Astrocyte (in vitro differentiated cells and primary cell): Measurements from ENCODE around the gene DNAH14. TPM values are rescaled to one million over a fixed set of nuclear protein-coding genes. Genes with fewer than 3 reads are reported as not detected.

Source experiments
- DNase-seq: peaks from one replicate; pipeline ENCODE4 v3.0.0-alpha.2; 2010; ENCODE audit warnings: low read depth
- FAIRE-seq: peaks from 2 replicates; lab custom pipeline; 2011; peaks lifted over from hg19 to GRCh38; lab: Jason Lieb, UNC
- H2AFZ ChIP-seq: 2 replicates; pipeline ENCODE4 v1.6.0; 2012; ENCODE audit warnings: low read depth, low read length, inconsistent platforms
- H3K27ac ChIP-seq: 2 replicates; pipeline ENCODE4 v1.5.1; 2011; ENCODE audit warnings: low read depth, low read length, inconsistent platforms
- H3K27me3 ChIP-seq: 2 replicates; pipeline ENCODE4 v1.6.0; 2011; ENCODE audit warnings: low read length, inconsistent platforms; ENCODE audit not compliant: insufficient read depth
- H3K36me3 ChIP-seq: 2 replicates; pipeline ENCODE4 v1.5.1; 2011; ENCODE audit warnings: low read length, inconsistent platforms; ENCODE audit not compliant: insufficient read depth
- H3K4me1 ChIP-seq: 2 replicates; pipeline ENCODE4 v1.5.1; 2011; ENCODE audit warnings: low read length, inconsistent platforms; ENCODE audit not compliant: insufficient read depth
- H3K4me2 ChIP-seq: 2 replicates; pipeline ENCODE4 v1.6.0; 2012; ENCODE audit warnings: low read length, inconsistent platforms
- H3K4me3 ChIP-seq: 2 replicates; pipeline ENCODE4 v1.5.1; 2011; ENCODE audit warnings: low read depth, mild to moderate bottlenecking, low read length, inconsistent platforms; ENCODE audit not compliant: insufficient read depth
- H3K79me2 ChIP-seq: 2 replicates; pipeline ENCODE4 v1.6.0; 2012; ENCODE audit warnings: mild to moderate bottlenecking, low read length, inconsistent platforms; ENCODE audit not compliant: insufficient read depth
- H3K9ac ChIP-seq: 2 replicates; pipeline ENCODE4 v1.6.0; 2012; ENCODE audit warnings: mild to moderate bottlenecking, low read length, inconsistent platforms
- H3K9me3 ChIP-seq: 2 replicates; pipeline ENCODE4 v1.5.1; 2012; ENCODE audit warnings: low read depth, mild to moderate bottlenecking, low read length, inconsistent platforms; ENCODE audit not compliant: insufficient read depth
- H4K20me1 ChIP-seq: 2 replicates; pipeline ENCODE4 v1.6.0; 2012; ENCODE audit warnings: low read length, inconsistent platforms; ENCODE audit not compliant: insufficient read depth
- H3K27ac Mint-ChIP-seq: one replicate; pipeline ENCODE4 v1.8.0; 2021; ENCODE audit warnings: mild to moderate bottlenecking, mixed read lengths; ENCODE audit not compliant: unreplicated experiment
- H3K27me3 Mint-ChIP-seq: one replicate; pipeline ENCODE4 v1.8.0; 2021; ENCODE audit warnings: low read depth, mixed read lengths; ENCODE audit not compliant: unreplicated experiment
- H3K36me3 Mint-ChIP-seq: one replicate; pipeline ENCODE4 v1.8.0; 2021; ENCODE audit warnings: low read depth, mixed read lengths; ENCODE audit not compliant: unreplicated experiment
- H3K4me1 Mint-ChIP-seq: one replicate; pipeline ENCODE4 v1.8.0; 2021; ENCODE audit warnings: low read depth, mixed read lengths; ENCODE audit not compliant: unreplicated experiment
- H3K4me3 Mint-ChIP-seq: one replicate; pipeline ENCODE4 v1.8.0; 2021; ENCODE audit warnings: mild to moderate bottlenecking, moderate library complexity, mixed read lengths; ENCODE audit not compliant: unreplicated experiment
- H3K9me3 Mint-ChIP-seq: one replicate; pipeline ENCODE4 v1.8.0; 2021; ENCODE audit warnings: mild to moderate bottlenecking, mixed read lengths; ENCODE audit not compliant: unreplicated experiment
- EZH2 ChIP-seq: IDR thresholded peaks from 2 replicates; pipeline ENCODE4 v1.6.1; 2012; ENCODE audit warnings: mild to moderate bottlenecking, low read length, inconsistent platforms; ENCODE audit not compliant: insufficient read depth
- total RNA-seq: library from RNA; stranded (reverse); gene quantifications from 2 replicates; pipeline ENCODE4 v1.2.1, GENCODE V29; 2021
- TF ChIP-seq, protein P1 (sequence below): IDR thresholded peaks from 2 replicates; pipeline ENCODE4 v1.5.1; 2011; ENCODE audit warnings: low read depth, mild to moderate bottlenecking, inconsistent platforms, low read length, moderate library complexity; ENCODE audit not compliant: insufficient read depth

The DNAH14 gene
- total RNA-seq, 1 donor from 2014 or later, result 21.2 TPM

DNA sequence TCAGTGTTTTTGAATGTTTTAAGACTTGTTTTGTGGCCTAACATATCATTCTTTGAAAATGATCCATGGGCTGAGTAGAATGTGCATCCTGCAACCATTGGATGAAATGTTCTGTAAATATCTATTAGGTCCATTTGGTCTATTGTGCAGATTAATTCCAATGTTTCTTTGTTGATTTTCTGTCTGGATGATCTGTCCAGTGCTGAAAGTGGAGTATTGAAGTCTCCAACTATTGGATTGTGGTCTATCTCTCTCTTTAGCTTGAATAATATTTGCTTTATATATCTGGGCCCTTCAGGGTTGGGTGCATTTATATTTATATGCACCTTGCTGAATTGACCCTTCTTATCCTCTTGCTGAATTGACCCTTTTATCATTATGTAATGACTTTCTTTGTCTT is 181.5 kb downstream of the DNAH14 start:
- Histone ChIP-seq H3K36me3 (no peaks in the 10 kb centered on the region), H3K9ac (no peak overlapping the region), H3K79me2 (no peaks in the 10 kb centered on the region), H3K27ac (no peak overlapping the region), H3K27me3 (no peaks in the 10 kb centered on the region), H4K20me1 (no peaks in the 10 kb centered on the region), H3K9me3 (no peaks in the 10 kb centered on the region), H2AFZ (no peak overlapping the region), H3K4me3 (no peak overlapping the region), H3K4me1 (no peaks in the 10 kb centered on the region), H3K4me2 (no peak overlapping the region)
- FAIRE-seq, result no peak
- Mint-ChIP-seq H3K27me3 (no peaks in the 10 kb centered on the region), H3K27ac (no peak overlapping the region), H3K9me3 (peaks cover 9% of the 10 kb centered on the region), H3K36me3 (peaks cover 5% of the 10 kb centered on the region), H3K4me3 (no peak overlapping the region), H3K4me1 (peaks cover 6% of the 10 kb centered on the region)
- TF ChIP-seq EZH2, result no peak
- TF ChIP-seq, protein P1, sequence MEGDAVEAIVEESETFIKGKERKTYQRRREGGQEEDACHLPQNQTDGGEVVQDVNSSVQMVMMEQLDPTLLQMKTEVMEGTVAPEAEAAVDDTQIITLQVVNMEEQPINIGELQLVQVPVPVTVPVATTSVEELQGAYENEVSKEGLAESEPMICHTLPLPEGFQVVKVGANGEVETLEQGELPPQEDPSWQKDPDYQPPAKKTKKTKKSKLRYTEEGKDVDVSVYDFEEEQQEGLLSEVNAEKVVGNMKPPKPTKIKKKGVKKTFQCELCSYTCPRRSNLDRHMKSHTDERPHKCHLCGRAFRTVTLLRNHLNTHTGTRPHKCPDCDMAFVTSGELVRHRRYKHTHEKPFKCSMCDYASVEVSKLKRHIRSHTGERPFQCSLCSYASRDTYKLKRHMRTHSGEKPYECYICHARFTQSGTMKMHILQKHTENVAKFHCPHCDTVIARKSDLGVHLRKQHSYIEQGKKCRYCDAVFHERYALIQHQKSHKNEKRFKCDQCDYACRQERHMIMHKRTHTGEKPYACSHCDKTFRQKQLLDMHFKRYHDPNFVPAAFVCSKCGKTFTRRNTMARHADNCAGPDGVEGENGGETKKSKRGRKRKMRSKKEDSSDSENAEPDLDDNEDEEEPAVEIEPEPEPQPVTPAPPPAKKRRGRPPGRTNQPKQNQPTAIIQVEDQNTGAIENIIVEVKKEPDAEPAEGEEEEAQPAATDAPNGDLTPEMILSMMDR, result no peak
- DNase-seq, result no peak

DNA sequence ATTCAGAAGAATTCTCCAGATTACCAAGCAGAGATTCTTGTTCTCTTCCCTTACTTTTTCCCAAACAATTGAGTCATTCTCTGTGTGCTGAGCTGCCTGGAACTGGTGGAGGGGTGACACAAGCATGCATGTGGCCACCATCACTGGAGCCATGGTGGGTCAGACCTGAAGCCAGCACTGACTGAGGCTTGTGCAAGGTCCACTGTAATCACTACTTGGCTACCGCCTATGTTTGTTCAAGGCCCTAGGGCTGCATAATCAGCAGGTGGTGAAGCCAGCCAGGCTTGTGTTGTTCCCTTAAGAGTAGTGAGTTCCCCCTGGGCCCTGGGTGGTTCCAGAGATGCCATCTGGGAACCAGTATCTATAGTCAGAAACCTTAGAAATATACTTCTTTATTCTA is 183.8 kb downstream of the DNAH14 start:
- Mint-ChIP-seq H3K4me1 (peaks cover 6% of the 10 kb centered on the region), H3K27me3 (no peaks in the 10 kb centered on the region), H3K4me3 (no peak overlapping the region), H3K27ac (no peak overlapping the region), H3K9me3 (no peaks in the 10 kb centered on the region), H3K36me3 (peaks cover 2% of the 10 kb centered on the region)
- Histone ChIP-seq H3K79me2 (no peaks in the 10 kb centered on the region), H3K27me3 (no peaks in the 10 kb centered on the region), H4K20me1 (no peaks in the 10 kb centered on the region), H3K9me3 (no peaks in the 10 kb centered on the region), H2AFZ (no peak overlapping the region), H3K4me2 (no peak overlapping the region), H3K36me3 (no peaks in the 10 kb centered on the region), H3K9ac (no peak overlapping the region), H3K4me3 (no peak overlapping the region), H3K27ac (no peak overlapping the region), H3K4me1 (no peaks in the 10 kb centered on the region)
- no peak for DNase-seq
- no peak for FAIRE-seq
- TF ChIP-seq EZH2, result no peak
- TF ChIP-seq, protein P1, result no peak

DNA sequence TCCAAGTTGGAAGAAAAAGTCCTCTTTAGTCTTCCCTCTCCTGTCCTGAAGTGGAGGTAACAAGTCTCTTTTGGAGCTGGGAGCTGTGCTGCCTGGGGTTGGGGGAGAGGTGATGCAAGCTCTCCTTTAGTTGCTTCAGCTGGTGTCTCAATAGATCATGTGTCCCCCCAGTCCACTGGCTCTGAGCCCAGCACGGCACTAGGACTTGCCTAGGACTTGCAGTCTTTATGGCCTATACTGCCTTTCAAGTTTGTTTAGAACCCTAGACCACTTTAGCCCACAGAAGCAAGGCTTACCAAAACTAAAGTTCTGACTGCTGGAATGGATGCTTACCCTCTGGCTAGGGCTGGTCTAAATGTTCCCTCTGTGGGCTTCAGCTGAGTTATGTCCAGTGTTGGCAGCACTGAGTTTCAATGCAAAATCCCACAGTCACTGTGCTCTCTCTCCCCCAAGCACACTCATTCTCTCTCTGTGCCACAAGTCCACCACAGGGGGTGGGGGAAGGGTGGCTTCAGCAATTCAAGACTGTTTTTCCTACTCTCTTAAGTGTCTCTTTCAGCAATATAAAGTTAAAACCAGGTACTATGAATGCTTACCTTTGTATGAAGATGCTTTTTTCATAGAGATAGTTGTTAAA is 185.0 kb downstream of the DNAH14 start:
- no peaks in the 10 kb centered on the region for H3K27me3 ChIP-seq
- no peak for TF ChIP-seq EZH2
- TF ChIP-seq, protein P1, result no peak
- no peaks in the 10 kb centered on the region for H3K9me3 ChIP-seq
- H3K27me3 Mint-ChIP-seq, result no peaks in the 10 kb centered on the region
- H3K36me3 Mint-ChIP-seq, result peaks cover 2% of the 10 kb centered on the region
- no peak for FAIRE-seq
- H3K4me3 ChIP-seq, result no peak overlapping the region
- no peaks in the 10 kb centered on the region for H3K79me2 ChIP-seq
- H3K36me3 ChIP-seq, result no peaks in the 10 kb centered on the region
- peak overlapping the region; percentile 21 for H3K27ac Mint-ChIP-seq
- no peak for DNase-seq
- no peak overlapping the region for H3K4me2 ChIP-seq
- no peaks in the 10 kb centered on the region for H3K4me1 ChIP-seq
- no peaks in the 10 kb centered on the region for H4K20me1 ChIP-seq
- H2AFZ ChIP-seq, result no peak overlapping the region
- no peak overlapping the region for H3K9ac ChIP-seq
- no peaks in the 10 kb centered on the region for H3K9me3 Mint-ChIP-seq
- H3K27ac ChIP-seq, result no peak overlapping the region
- H3K4me3 Mint-ChIP-seq, result no peak overlapping the region
- peaks cover 6% of the 10 kb centered on the region for H3K4me1 Mint-ChIP-seq
